ENCODE data around the gene CFAP47. TPM values are rescaled to one million over a fixed set of nuclear protein-coding genes. Genes with fewer than 3 reads are reported as not detected.

CFAP47 gene, protein sequence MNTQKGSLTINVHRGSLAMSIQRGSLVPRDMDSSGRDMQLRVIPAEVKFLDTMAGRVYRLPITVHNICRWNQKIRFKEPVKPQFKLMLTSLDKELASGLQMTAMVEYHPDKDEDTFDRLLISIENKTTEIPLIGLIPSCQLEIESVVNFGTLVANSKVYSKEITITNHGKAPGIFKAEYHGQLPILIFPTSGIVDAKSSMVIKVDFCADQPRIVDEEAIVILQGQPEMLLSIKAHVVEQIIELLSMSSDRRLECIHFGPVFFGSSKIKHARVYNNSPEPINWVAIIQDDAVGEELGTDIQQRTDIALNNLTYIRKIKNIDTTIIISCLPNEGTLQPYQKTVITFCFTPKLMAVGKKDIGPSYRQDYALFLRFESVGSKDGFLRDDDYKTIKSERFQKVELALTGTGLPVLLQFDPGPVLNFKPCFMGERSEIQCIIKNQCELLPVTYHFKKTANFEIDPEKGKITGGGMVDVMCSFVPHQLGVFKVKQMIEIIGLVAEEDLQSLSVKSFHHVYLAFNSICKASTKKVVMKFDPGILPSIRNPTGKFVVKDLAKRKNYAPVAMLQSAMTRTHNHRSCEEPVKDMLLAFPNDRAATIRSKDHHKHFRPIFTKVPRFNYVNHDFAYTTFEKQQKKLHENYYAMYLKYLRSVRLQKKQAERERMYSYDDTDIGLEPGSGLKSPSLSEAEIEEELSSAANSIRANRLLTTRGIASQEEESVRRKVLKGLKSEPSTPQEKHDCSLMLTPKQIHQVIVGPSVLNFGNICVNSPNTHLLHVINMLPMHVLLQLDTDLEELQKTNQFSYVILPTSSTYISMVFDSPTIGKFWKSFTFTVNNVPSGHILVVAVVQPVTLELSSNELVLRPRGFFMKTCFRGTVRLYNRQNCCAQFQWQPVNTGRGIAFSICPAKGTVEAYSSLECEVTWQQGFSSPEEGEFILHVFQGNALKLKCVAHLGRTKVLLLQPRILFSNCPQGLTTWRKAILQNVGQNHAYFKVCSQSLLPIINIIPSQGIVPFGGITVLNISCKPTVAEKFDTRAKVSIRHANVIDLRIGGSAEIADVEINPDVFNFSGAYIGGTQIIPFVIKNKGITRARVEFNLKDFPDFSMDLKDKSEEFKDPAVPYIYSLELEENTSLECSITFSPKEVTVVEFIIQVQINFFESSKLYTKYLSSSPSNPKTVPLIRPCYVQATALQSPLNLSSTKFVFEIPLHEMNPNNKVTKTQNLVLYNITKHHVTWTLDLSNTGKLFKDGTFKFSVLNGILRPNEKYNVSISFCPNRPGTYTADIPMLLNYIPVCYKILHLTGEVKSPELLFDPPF (N-terminal part only)
- under 0.01 and 0.37 TPM in 2 replicates for total RNA-seq

DNA sequence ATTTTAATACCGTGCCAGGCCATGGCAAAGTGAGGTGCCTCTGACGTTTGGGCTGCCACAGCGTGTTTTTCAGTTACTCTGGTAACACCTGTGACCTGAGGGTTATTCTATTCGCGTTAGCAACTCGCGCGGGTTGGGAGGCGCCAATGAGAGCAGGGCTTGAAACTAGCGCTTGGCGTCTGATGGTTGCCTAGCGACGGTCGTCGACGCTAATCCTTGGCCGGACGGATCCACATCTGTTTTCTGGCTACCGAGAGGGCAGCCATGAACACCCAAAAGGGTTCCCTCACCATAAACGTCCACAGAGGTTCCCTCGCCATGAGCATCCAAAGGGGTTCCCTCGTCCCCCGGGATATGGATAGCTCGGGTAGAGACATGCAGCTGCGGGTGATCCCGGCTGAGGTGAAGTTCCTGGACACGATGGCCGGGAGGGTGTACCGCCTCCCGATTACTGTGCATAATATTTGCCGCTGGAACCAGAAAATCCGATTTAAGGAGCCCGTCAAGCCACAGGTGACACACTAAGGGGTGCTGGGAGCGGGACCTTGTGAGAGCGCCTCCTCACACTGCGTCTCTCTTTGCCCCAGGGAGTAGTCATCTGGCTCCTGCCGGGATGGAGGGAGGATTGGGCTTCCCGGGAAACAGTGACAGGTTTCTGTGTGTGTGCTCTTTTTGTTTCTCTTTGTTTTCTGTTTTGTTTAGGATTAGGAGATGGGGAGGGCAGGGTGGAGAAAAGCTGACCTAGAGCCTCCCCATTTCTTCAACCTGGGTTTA lies at the start of gene CFAP47:
TSS of gene CFAP47 (plus strand) at position 199 of the 774 bp plus-strand sequence. CDS start at position 265, 66 bp downstream.

Other genes starting within 250 kb of the CFAP47 start
- gene MAGEB16, start 121.4 kb upstream of the CFAP47 start, total RNA-seq, result not detected in 2 replicates

Data from smooth muscle cell of bladder (primary cell).